Stimulated activated CD4-positive, alpha-beta T cell treated with anti-CD3 and anti-CD28 coated beads, Interleukin-12 subunit alpha, Interleukin-12 subunit beta, amount 100 ng/mL, for 24 hours (primary cell): Measurements from ENCODE around the gene EPHX1.
"Not testable (repeated sequence)": the region's sequence is repeated elsewhere in the genome, so short reads cannot be mapped to it uniquely, and the experiment has no call there.

Experiments
- DNase-seq, 2 experiments: peaks; one replicate each; pipeline ENCODE4 v3.0.0-alpha.2; 2020; ENCODE audit warnings: low read depth in 2 of 2

The EPHX1 gene

DNA sequence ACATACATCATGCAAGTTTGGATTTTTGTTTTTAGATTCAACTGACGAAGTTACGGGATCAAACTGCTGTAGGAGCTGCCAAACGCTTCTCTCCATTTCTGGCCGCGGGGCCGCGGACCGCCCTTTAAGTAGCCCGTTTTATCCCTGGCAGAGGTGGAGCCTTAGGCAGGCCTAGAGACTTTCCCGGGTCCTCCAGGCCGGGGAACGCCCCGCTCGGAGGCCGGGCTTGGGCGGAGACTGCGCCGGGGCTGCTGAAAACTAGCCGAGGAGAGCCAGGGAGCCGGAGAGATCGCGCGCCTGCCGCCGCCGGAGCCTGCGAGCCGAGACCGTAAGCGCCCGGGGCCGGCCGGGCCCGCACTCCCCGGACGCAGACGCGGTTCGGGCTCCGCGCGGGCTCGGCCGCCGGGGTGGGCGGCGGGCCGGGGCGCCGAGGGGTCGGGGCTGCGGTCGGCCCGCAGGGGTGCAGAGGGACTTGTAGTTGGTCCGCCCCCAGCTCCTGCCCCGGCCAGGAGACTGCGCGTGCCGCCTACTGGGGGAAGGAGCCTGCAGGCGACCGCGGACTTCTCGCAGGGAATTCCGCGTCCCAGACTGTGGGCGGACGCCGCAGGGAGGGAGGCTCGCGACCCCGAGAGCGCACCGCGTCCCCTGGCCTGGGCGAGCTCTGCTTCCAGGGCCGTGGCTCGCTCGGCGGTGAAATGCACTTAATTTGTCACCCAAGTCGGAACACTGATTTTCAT lies at the start of gene EPHX1:
EPHX1 (plus strand) TSS at position 283 of the 737 bp plus-strand sequence. CDS start 18,606 bp downstream, outside the sequence.
- peak; percentile 55 to 79 for DNase-seq

DNA sequence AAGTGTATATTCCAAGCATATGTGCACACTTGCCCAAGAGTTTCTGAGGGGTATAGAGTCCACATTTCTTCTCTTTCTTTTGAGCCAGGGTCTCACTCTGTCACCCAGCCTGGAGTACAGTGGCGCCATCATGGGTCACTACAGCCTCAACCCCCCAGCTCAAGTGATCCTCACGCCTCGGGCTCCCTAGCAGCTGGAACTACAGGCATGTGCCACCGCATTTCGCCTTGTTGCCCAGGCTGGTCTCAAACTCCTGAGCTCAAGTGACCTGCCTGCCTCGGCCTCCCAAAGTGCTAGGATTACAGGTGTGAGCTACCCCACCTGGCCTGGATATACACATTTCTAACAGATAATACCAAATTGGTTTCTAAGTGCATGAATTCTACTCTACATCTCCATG lies 49.4 kb upstream of the EPHX1 start:
- DNase-seq: no peak

GRCh38 chr1:225761395-225761794 lies 48.5 kb upstream of the EPHX1 start:
- not testable (repeated sequence) for DNase-seq

DNA sequence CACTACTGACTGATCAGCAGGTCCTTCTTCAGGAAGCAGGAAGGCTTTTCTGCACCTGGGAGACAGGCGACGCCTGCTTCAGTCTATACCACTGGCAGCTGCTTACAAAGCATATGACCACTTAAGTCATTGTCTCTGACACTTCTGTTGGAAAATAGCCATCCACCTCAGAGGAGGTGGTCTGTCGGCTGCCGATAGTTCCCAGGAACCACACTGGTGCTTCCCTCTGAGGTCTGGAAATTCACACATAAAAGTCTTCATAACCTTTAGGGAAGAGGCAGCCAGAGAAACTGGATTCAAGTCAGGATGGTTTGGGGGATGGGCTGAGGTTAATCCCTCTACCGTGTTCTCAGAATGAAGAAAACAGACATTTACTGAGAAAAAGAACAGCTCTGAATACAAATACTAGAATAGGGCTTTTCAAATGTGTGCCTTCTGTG lies 47.9 kb upstream of the EPHX1 start:
- DNase-seq: no peak

GRCh38 chr1:225762444-225762843 lies 47.5 kb upstream of the EPHX1 start:
- DNase-seq: no peak

- DNase-seq: no peak
Measured at GRCh38 chr1:225763716-225764548, 46.0 kb upstream of the EPHX1 start.

- DNase-seq: no peak
Measured at GRCh38 chr1:225765982-225766674, 43.8 kb upstream of the EPHX1 start.

DNA sequence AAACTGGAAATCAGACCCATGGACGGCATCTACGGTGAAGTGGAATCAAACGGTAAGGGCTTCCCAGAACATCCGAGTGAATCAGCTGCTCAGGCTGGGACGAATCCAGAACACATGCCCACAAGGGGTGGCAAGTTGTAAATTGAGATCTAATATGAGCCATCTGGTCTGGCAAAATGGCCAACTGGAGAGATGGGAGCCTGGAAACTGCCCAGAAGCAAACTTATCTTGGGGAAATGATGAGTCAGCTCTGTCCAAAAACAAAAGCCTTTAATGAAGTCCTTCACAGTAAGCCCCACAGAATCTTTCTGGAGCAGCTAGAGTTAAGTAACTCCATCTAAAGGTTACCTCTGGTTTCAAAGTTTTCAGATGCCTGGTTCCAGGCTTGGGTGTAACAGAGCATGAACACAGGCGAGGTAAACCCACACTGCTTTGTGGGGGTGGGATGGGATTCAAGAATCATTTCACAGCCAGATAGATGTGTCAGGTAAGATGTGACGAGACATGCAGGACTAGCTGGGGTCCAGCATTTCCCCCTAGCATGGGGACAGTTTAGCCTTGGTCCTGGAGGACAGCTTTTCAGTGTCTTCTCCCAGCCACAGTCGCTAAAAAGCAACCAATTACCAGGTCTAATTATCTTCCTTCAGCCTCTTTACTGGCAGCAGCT lies 42.8 kb upstream of the EPHX1 start:
- DNase-seq: no peak

DNA sequence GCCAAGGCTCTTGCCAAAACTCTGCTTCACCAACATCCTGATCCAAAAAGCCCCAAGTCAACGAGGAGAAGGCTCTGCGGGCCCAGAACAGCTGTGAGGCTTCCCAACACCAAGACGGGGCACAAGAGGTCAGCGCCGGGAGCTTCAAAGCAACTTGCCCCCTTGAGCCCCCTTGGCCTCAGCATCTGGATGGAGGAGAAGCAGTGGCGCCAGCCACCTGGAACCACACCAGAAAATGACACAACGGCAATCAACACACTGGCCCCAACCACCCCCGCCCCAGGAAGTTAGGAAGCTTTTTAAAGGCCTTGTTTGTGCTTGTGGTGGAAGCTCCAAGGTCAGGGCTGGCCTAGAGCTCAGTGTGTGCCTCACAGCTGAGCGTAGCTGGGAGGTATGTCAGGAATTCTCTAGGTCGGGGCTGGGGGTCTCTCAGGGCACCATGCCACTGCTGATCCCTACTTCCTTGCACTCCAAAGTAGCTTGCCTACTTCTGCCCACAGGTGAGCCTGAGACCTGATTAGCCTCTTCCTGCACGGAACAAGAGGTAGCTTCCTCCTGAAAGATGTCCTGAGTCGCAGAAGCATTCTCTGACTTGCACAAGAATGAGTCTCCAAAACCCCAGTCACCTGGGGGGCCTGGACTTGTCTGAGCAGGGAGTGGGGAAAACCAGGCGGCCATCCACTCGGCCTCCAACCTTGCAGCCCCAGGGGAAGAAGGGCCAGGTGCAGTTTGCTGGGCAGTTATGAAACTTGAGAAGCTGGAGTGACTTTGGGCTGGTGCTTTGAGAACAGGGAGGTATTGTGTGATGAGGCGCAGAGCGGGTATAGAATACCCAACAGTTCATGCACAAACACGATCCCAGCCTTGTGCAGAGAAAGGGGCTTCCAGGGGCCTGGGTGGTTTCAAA lies 42.0 kb upstream of the EPHX1 start:
- no peak for DNase-seq

DNA sequence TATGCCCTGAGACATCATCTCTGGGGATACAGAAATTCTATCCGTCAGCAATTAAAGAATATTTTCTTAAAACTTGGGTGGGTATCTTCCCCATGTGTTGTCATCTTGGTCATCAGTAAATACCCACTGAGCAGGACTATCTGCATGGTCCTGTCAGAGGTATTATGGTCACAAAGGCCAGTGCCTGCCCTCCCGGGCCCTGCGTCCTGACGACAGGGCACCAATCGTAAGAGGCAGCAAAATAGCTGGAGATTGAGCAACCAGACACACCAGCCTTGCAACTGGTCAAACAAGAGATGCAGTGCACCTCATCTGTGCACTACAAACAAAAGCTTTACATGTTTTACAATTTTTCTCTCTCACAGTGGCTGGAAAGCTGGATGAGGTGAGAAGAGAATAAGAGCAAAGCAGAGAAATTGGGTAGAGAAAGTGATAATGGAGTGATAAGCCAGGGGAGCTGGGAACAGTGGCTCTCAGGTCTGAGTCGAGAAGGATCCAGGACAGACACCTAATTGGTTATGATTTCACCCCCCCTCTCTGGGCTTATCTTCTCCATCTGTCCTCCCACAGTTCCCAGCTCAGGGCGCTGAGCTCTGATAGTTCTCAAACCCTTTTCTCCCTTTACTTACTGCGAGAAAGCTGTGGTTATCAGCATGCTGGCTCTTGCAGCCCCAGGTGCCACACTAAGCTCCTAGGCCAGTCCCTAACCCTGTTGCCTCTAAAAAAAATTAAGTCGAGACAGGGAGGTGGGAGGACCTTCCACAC lies 41.1 kb upstream of the EPHX1 start:
- no peak for DNase-seq

GRCh38 chr1:225769687-225770086 lies 40.2 kb upstream of the EPHX1 start:
- no peak for DNase-seq

DNA sequence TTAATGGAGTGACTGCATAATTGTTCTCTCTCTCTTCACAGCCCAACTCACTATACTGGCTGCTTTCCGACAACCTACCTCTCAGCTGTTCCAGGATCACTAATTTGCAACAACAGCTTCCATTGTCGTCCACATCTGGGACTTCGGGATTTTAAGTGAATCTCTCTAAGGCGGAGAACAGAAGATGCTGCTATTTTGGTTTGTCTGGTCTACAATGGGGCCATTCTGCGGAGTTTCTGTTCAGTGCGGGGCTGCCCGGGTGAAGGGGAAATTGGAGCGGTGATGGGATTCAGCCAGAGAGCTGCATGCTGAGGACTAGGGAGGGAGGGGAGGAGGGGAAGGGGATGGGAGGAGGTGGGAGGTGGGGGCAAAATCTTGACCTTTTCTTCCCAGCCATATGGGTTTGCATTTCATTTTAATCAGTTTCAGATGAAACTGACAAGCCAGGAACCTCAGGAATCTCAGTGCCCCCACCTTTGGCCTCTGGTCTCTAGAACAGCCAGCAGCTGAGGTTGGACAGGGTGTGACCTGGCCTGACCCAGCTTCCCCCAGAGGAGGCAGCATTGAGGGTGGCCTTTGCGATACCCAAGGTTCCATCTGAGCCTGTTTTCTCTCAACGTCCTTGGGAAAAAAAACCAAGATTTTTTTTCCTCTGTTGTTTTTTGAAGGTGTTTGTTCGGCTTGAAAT lies 39.2 kb upstream of the EPHX1 start:
- DNase-seq: no peak

DNA sequence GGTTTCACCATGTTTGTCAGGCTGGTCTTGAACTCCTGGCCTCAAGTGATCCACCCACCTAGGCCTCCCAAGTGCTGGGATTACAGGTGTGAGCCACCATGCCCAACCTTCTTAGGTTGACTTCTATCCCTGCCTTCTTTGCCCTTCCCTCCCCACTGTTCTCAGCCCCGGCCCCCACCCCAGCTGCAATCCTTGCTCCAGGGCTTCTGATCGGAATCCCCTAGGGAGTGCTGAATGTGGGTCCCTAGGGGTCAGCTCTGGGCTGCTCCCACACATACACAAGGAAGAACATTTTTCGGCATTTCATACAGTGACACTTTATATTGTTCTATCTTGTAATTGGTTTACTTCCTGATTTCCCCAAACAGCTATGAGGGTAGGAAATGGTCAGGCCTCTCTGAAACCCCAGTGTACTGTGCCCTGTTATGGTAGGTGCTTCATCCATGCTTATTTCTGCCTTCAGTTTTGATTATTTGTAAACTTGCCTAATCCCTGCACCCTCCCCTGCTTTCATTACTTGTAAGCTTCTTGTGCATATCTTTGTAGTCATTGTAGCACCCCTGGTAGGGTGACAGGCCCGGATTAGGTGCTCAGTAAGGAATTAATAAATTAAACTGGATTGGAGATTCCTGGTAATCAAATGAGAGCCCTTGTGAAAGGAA lies 38.1 kb upstream of the EPHX1 start:
- DNase-seq: no peak

- DNase-seq: peak in 1 of 2 experiments; percentile 25
Measured at GRCh38 chr1:225772323-225772768, 37.6 kb upstream of the EPHX1 start.

DNA sequence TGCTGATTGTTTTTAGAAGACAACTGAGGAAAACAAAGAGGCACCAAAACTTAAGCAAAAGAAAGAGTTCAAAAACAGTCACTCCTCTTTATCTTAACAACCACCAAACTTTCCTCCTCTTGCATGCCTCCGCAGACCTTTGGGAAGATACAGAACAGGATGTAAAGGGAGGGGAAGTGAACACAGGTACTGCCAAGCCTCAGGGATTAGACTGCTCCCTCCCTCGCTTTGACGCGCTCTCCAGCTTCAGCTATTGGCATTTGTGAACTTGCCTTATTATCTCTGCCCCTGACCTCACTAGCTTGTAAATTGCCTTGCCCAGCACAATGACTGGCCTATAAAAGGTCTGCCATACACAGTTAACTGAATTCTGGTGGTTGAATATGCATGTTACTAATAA lies 37.1 kb upstream of the EPHX1 start:
- no peak for DNase-seq

- DNase-seq: no peak
Measured at GRCh38 chr1:225774281-225775147, 35.4 kb upstream of the EPHX1 start.

DNA sequence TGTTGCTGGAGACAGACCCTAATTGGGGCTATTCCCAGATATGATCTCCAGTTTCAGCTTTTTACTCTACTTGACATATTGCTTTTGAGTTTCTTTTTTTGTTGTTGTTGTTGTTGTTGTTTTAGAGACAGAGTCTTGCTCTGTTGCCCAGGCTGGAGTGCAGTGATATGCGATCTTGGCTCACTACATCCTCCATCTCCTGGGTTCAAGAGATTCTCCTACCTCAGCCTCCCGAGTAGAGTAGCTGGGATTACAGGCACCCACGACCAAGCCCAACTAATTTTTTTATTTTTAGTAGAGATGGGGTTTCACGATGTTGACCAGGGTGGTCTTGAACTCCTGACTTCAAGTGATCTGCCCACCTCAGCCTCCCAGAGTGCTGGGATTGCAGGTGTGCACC lies 33.6 kb upstream of the EPHX1 start:
- no peak for DNase-seq

GRCh38 chr1:225777058-225777582 lies 32.8 kb upstream of the EPHX1 start:
- DNase-seq: no peak
